DMS114 treated with DMSO at 0.1 percent for 48 hours (cell line): Measurements from ENCODE around the gene NTM.

Experiments used
- DNase-seq: peaks from one replicate; lab custom pipeline; 2025; ENCODE audit not compliant: unreplicated experiment; lab: John Stamatoyannopoulos, UW

The NTM gene

GRCh38 chr11:132158091-132158490 lies 787.7 kb downstream of the NTM start:
- DNase-seq = no peak

DNA sequence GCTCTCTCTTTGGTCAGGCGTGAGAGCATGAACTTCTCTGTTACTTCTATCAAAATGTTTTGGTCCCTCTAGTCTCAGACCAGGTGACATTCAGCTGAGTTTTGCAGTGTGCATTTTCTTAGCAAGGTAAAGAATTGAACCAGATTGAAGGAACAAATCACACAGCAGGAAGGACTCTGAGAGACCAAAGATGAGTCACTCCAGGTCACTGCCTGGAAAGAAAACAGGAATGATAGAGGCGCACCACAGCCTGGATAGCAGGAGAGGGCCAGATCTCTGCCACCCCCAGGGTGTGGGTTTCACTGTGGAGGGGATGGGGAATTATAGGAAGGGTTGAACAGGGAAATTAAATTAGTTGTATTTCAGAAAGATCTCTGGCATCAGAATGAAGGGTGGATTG lies 788.3 kb downstream of the NTM start:
- DNase-seq = no peak

- DNase-seq = no peak
Measured at GRCh38 chr11:132161403-132162078, 791.1 kb downstream of the NTM start.

DNA sequence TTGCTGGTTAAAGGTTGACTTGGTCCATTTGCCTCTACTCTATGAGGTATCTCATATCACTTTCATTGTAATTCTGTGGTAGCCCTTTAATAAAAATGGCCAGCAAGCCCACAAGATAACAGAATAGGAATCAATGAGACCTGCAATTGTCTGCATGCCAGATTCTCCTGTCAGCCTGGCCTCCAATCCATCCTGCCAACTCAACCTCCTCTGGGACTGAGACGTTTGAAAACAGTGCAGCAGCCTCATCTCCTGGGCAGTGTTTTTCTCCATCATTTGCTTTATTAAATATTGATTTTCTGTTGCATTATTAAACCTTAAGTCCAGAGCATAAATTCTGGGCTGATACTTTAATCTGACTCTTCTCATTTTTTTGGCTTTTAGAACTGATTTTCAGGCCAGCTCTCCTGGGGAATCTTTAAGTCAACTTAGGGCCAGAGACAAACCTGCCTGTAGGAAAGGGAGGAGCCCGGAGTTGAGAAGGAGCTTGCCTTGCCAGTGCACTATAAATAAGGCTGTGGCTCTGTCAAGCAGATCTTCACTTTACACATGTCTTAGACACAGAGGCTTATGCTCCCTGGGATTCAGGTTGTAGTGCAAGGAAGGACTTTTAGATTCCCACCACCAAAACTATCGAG lies 798.0 kb downstream of the NTM start:
- no peak for DNase-seq

DNA sequence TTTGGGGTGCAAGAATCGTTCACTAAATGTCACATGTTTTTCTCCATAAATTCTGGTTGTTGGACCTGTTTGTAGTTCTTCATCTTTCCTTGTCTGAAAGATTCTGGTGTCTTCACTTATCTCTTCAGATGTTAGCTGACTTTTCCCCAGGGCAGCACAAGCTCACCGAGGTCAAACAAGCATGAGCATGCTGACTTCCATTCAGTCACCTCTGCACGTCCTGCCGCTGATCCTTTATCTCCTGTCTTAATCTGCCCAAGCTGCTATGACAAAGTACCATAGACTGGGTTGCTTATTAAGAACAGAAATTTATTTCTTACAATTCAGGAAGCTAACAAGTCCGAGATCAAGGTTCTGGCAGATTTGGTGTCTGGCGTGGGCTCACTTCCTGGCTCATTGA lies 800.6 kb downstream of the NTM start:
- no peak for DNase-seq

GRCh38 chr11:132174362-132175255 lies 804.2 kb downstream of the NTM start:
- DNase-seq = no peak

DNA sequence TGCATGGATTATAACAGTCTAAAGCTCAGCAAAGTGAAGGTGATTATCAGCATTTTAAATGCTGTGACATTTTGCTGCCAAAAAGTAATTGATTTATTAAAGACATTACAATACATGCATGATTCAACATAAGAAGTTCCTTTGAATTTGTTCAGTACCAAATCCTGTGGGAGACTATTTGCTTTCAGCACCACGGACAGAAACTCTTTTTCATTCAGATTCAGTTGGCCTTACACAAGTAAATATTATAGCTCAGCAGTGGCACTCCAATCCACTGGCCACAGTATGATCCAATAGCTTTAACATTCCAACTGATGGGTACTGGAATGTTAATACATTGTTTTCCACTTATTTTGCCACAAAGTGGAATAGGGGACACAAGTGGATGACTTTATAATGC lies 806.7 kb downstream of the NTM start:
- DNase-seq = no peak

GRCh38 chr11:132184079-132184478 lies 813.7 kb downstream of the NTM start:
- DNase-seq = no peak

DNA sequence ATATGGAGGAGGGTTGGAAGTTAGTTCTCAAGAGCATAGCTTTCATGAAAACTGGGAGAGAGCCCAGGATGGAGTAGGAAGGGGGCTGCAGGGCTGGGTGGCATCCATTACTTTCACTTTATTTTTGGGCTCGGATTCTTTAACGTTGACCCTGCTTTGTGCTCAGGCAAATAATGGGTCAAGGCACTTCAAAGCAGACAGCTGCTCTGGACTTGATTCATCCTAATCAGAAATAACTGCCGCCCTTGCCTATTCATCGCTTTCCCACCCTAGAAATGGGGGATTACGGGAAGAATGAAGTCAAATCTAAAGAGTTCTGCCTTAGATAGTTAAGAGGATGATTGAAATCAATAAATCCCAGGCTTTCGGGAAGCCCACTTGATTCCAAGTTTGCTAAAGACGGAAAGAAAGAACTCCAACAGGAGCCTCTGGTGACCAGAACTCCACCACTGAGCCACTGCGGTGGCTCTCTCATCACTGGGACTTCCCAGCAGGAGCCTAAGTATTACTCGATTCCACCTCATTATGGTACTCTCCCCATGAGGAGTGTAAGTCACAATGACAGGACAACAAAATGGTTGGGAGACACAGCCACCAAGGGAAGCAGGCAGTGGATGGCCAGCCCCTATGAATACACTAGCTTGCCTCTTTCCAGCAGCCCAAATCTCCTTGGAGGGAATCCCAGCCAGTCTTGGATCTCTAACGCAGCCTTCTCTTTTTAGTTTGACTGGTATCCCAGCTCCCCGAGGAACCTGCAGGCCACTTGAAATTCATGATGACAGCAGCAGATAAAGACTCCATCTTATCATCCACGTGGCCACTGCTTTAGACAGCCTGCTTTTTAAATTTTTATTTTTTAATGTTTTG lies 815.5 kb downstream of the NTM start:
- DNase-seq = no peak

- DNase-seq = no peak
Measured at GRCh38 chr11:132186699-132187098, 816.3 kb downstream of the NTM start.

DNA sequence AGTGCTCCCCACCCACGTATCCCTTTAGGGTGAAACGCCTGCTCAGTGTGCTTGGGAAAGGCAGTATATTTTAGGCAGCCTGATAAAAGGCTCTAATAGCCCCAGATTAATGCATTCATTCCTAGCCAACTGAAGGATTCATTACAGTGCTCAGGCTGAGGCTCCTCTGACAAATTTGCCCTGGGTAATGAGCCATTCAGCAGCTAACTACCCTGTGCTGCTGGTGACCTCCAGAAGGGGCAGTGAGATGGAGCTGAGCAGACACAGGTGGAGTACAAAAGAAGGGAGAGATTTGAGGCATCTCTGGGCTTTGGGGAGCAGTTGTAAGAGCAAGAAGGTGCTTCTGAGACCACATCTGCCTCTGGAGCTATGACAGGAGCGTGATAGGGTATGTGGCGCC lies 817.0 kb downstream of the NTM start:
- no peak for DNase-seq

GRCh38 chr11:132187814-132188213 lies 817.4 kb downstream of the NTM start:
- DNase-seq = no peak

- DNase-seq = no peak
Measured at GRCh38 chr11:132196928-132197327, 826.5 kb downstream of the NTM start.

DNA sequence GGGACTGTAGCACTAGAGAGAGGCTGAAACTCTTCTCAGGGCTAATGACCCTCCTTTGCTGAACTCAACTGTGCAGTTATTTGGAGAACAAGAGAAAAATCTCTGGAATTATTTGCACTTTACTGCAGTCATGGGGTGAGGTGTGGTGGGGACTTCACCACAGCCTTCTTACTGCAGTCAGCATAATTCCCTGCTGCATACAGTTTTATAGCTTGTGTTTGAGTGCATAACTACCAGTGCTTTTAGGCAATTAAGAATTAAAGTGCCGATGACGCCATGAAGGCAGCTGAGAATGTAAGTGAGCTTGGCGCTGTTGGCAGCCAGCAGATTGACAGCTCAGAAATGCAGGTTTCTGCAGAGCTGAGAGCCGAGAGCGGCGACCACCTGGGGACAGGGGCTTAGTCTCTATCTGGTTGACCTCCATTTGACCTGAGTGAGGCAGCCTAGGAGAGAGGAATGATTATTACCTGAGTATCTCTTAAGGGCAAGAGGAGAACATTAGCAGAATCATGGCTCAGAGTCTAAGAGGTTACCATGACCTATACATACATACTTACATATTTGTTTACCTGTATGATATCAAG lies 830.0 kb downstream of the NTM start:
- no peak for DNase-seq

- DNase-seq = no peak
Measured at GRCh38 chr11:132202621-132203020, 832.2 kb downstream of the NTM start.

- DNase-seq = no peak
Measured at GRCh38 chr11:132205006-132205405, 834.6 kb downstream of the NTM start.

- DNase-seq = no peak
Measured at GRCh38 chr11:132205496-132205895, 835.1 kb downstream of the NTM start.

- DNase-seq = no peak
Measured at GRCh38 chr11:132206993-132207392, 836.6 kb downstream of the NTM start.

DNA sequence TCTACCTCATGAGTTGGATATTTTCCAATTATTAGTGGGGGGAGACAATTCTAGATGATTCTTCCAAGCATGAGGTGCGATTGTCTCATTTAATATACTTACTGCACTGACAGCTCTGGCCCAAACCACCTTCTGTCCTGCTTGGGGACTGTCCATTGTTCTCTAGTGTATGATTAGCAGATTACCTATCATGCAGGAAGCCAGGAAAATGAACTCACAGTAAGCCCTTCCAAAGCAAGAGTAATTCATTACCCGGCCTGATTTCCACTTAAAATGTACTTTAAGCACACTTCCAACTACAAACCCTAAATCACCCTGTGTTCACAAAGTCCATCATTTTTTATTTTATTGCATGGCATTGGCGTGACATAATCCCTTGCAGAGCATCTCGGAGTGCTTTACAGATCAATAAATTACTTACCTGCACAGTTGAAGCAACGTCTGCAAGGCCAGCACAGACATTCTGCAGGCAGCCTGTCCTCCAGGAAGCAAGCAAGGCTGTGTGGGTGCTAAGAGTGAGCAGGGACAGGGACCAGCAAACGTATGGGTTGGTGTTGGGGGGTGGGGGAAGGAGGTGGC lies 838.2 kb downstream of the NTM start:
- DNase-seq = no peak

DNA sequence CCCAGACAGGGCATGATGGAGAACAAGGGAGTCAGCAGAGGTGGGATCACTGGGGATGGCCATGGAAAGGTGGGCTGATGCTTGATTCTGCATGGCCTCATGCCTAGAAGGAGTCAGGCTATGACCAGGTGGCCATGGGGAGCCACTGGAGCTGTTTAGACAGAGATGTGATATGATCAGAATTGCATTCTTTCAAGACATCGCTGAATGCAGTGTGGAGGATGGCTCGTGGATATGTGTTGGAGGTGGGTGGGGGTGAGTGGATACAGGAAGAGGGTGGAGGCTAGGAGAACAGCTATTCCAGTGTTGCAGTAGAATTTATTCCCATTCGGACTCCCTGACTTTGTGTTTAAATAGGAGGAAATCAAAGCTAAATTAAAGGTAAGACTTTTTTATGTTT lies 841.1 kb downstream of the NTM start:
- DNase-seq = no peak
